Transverse colon (tissue), 4 donors: ENCODE results near the gene CD69. TPM values are rescaled to one million over a fixed set of nuclear protein-coding genes. Genes with fewer than 3 reads are reported as not detected.

Experiments
- DNase-seq: peaks from one replicate; pipeline ENCODE4 v3.0.0-alpha.2; 2019
- H3K27ac ChIP-seq, 4 donors: fragments of 200-600 bp; sonication (generic); 2 replicates each; pipeline ENCODE4 v1.5.1; 2016 to 2018; ENCODE audit warnings: inconsistent platforms in 4 of 4
- H3K27me3 ChIP-seq: fragments of 200-600 bp; sonication (generic); 2 replicates; pipeline ENCODE4 v1.5.1; 2017; ENCODE audit warnings: inconsistent platforms
- H3K36me3 ChIP-seq, 4 donors: fragments of 200-600 bp; sonication (generic); 2 replicates each; pipeline ENCODE4 v1.5.1; 2017 to 2019; ENCODE audit warnings: inconsistent platforms in 4 of 4
- H3K4me1 ChIP-seq, 4 donors: fragments of 200-600 bp; sonication (generic); 2 replicates each; pipeline ENCODE4 v1.5.1; 2017 to 2020; ENCODE audit warnings: inconsistent platforms in 4 of 4
- H3K4me3 ChIP-seq, 4 donors: fragments of 200-600 bp; sonication (generic); 1 replicate in 1 of 4; 2 replicates in 3 of 4; pipeline versions ENCODE4 v1.5.1 to v1.6.1; 2017 to 2019; ENCODE audit warnings: inconsistent platforms in 4 of 4
- H3K9me3 ChIP-seq, 2 donors: fragments of 200-600 bp; sonication (generic); 2 replicates each; pipeline ENCODE4 v1.5.1; 2017 to 2019; ENCODE audit warnings: inconsistent platforms in 2 of 2
- CTCF ChIP-seq, 5 experiments: fragments of 200-600 bp in 3 of 5; fragments of 450-650 bp in 2 of 5; sonication (generic) in 3 of 5; IDR thresholded peaks; 1 replicate in 2 of 5; 2 replicates in 3 of 5; pipeline ENCODE4 v1.5.1; 2016 to 2017; ENCODE audit warnings: antibody characterized with exemption in 5 of 5, inconsistent platforms in 3 of 5, mild to moderate bottlenecking in 2 of 5, moderate library complexity in 1 of 5
- EP300 ChIP-seq: sonication (generic); formaldehyde crosslinking; IDR thresholded peaks from one replicate; pipeline ENCODE4 v1.6.1; 2017; ENCODE audit warnings: antibody characterized with exemption, low read depth
- POLR2A ChIP-seq: fragments of 450-650 bp; IDR thresholded peaks from one replicate; pipeline ENCODE4 v1.6.1; 2016; ENCODE audit warnings: antibody characterized with exemption, mild to moderate bottlenecking, moderate library complexity
- POLR2AphosphoS5 ChIP-seq, 3 donors: sonication (generic); formaldehyde crosslinking; IDR thresholded peaks; one replicate each; pipeline ENCODE4 v1.6.1; 2016; ENCODE audit warnings: antibody characterized with exemption in 3 of 3
- WGBS, 2 donors: methylation state at CpG; one replicate each; pipeline ENCODE4 v1.1.5; 2018; ENCODE audit warnings: low coverage in 1 of 2; 5-methylcytosine and 5-hydroxymethylcytosine counted together
- in situ Hi-C, 4 donors: fragments of 200-750 bp; cut with MboI; loops; one replicate each; pipeline versions ENCODE4 v1.15.0 to v1.15.1; 2017; ENCODE audit warnings: low sequenced_read_pairs in 3 of 4, low pct_ligation_motif_present in 1 of 4, low pct_unique_long_range_greater_than_20kb in 1 of 4
- intact Hi-C: fragments of 100-400 bp; cut with DNase I; formaldehyde crosslinking; loops from one replicate; pipeline ENCODE4 v1.15.1; 2023; ENCODE audit warnings: low total_unique reads
- total RNA-seq, 4 donors: library from RNA; depleted of rRNA; stranded (reverse); fragments of >200 nt; gene quantifications; one replicate each; pipeline ENCODE4 v1.1.0, GENCODE V29; 2016

CD69 gene
- total RNA-seq, 4 donors from 2014 or later = 7.8 to 19.2 TPM; not detected in 2

GRCh38 chr12:9753498-9753897 is 7.2 kb downstream of the CD69 start:
- WGBS, 2 donors = 73 to 78% methylated on average over 3 of the region's 3 CpGs
- in situ Hi-C loops = loop anchor here in 1 of 4 donors (5.0 kb wide), 1 partner anchor 174 kb away; no protein-coding TSS in a partner anchor

GRCh38 chr12:9753073-9753472 is 7.6 kb downstream of the CD69 start:
- no peak for DNase-seq
- Histone ChIP-seq H3K27ac (no peak overlapping the region), H3K36me3 (no peaks in the 10 kb centered on the region), H3K4me3 (no peak overlapping the region), H3K4me1 (peaks cover 0 to 8% (median 0%) of the 10 kb centered on the region in 4 donors), H3K27me3 (no peaks in the 10 kb centered on the region), H3K9me3 (no peaks in the 10 kb centered on the region)
- 67 to 84% methylated on average over 1 to 2 of the region's 2 CpGs for WGBS, 2 donors
- intact Hi-C loops = no loop called here
- TF ChIP-seq POLR2A (no peak), POLR2AphosphoS5 (IDR thresholded peaks at IDR 0.05) (no peak), CTCF (IDR thresholded peaks at IDR 0.05) (no peak), EP300 (no peak)
- in situ Hi-C loops = loop anchor here in 1 of 4 donors (5.0 kb wide), 1 partner anchor 174 kb away; no protein-coding TSS in a partner anchor

More at GRCh38 chr12:9753498-9753897, 7.2 kb downstream of the CD69 start:
- TF ChIP-seq EP300 = no peak
- TF ChIP-seq POLR2A = no peak
- TF ChIP-seq POLR2AphosphoS5 (IDR thresholded peaks at IDR 0.05) = no peak
- no peak for TF ChIP-seq CTCF (IDR thresholded peaks at IDR 0.05)
- intact Hi-C loops = no loop called here
- Histone ChIP-seq H3K36me3 (no peaks in the 10 kb centered on the region), H3K9me3 (no peaks in the 10 kb centered on the region), H3K4me3 (no peak overlapping the region), H3K4me1 (peaks cover 0 to 8% (median 0%) of the 10 kb centered on the region in 4 donors), H3K27me3 (no peaks in the 10 kb centered on the region), H3K27ac (no peak overlapping the region)
- DNase-seq = no peak

- Histone ChIP-seq H3K27ac (no peak overlapping the region), H3K9me3 (no peaks in the 10 kb centered on the region), H3K4me1 (peaks cover 0 to 8% (median 0%) of the 10 kb centered on the region in 4 donors), H3K27me3 (no peaks in the 10 kb centered on the region), H3K36me3 (no peaks in the 10 kb centered on the region), H3K4me3 (no peak overlapping the region)
- no peak for DNase-seq
- no peak for TF ChIP-seq POLR2A
- TF ChIP-seq POLR2AphosphoS5 (IDR thresholded peaks at IDR 0.05) = no peak
- no peak for TF ChIP-seq EP300
- TF ChIP-seq CTCF (IDR thresholded peaks at IDR 0.05) = no peak
- in situ Hi-C loops (loop anchor here in 1 of 4 donors (5.0 kb wide), 1 partner anchor 175 kb away; no protein-coding TSS in a partner anchor), intact Hi-C loops (no loop called here)
- 84 to 94% methylated on average over 2 of the region's 2 CpGs for WGBS, 2 donors
Measured at GRCh38 chr12:9752145-9752933, 8.4 kb downstream of the CD69 start.

- Histone ChIP-seq H3K4me1 (peaks cover 0 to 8% (median 0%) of the 10 kb centered on the region in 4 donors), H3K9me3 (no peaks in the 10 kb centered on the region), H3K36me3 (no peaks in the 10 kb centered on the region), H3K27me3 (no peaks in the 10 kb centered on the region), H3K4me3 (no peak overlapping the region), H3K27ac (peak overlapping the region in 2 of 4 donors; percentile 19 to 21)
- WGBS, 2 donors = 28 to 36% methylated on average over 8 to 9 of the region's 9 CpGs
- TF ChIP-seq POLR2A (no peak), EP300 (no peak), POLR2AphosphoS5 (IDR thresholded peaks at IDR 0.05) (no peak), CTCF (IDR thresholded peaks at IDR 0.05) (peak in 3 of 5 experiments; percentile 28 to 34 (median 32))
- intact Hi-C loops = no loop called here
- no peak for DNase-seq
- in situ Hi-C loops = loop anchor here in 1 of 4 donors (5.0 kb wide), 1 partner anchor 176 kb away; no protein-coding TSS in a partner anchor
Measured at GRCh38 chr12:9751204-9752144, 9.2 kb downstream of the CD69 start.
